Subcutaneous preadipocyte (primary cell): ENCODE results near the gene TMEM147. TPM values are rescaled to one million over a fixed set of nuclear protein-coding genes. Genes with fewer than 3 reads are reported as not detected.

Experiments
- total RNA-seq: library from RNA; depleted of rRNA; stranded (reverse); fragments of >200 nt; gene quantifications from 2 replicates; pipeline ENCODE4 v1.2.3, GENCODE V29; 2012

The TMEM147 gene
- total RNA-seq = 85.2 and 116 TPM in 2 replicates

GRCh38 chr19:35545001-35545854 is at the start of gene TMEM147:
Gene TMEM147, plus strand, starts transcription at chr19:35545626. Its CDS starts 114 bp downstream, at chr19:35545740.

GRCh38 chr19:35513628-35514281 is 31.7 kb upstream of the TMEM147 start, which contains the start of gene DMKN:
Gene DMKN, minus strand, starts transcription at chr19:35513649. Its CDS starts 174 bp downstream, at chr19:35513475.

GRCh38 chr19:35528218-35529038 is 17.0 kb upstream of the TMEM147 start, which contains the start of gene SBSN:
Gene SBSN, minus strand, starts transcription at chr19:35528311. Its CDS starts 30 bp downstream, at chr19:35528281.

GRCh38 chr19:35533201-35533821 is 12.1 kb upstream of the TMEM147 start, which contains the start of gene GAPDHS:
Gene GAPDHS, plus strand, starts transcription at chr19:35533456. Its CDS starts 72 bp downstream, at chr19:35533528.

GRCh38 chr19:35563207-35563829 is 17.9 kb downstream of the TMEM147 start, which contains the start of gene ATP4A:
Gene ATP4A, minus strand, starts transcription at chr19:35563658. Its CDS starts 29 bp downstream, at chr19:35563629.

GRCh38 chr19:35585848-35586247 is 40.4 kb downstream of the TMEM147 start, which contains the start of gene PMIS2:
Gene PMIS2, plus strand, starts transcription at chr19:35586173. Its CDS starts 87 bp downstream, at chr19:35586260.

Other genes with a start within 250 kb of the TMEM147 start
- 1.4 TPM in 1 of 2 replicates, not detected in the other for gene CD22, start 216.4 kb upstream of the TMEM147 start, total RNA-seq
- gene FFAR1, start 197.7 kb upstream of the TMEM147 start, total RNA-seq = not detected in 2 replicates
- gene FFAR3, start 187.2 kb upstream of the TMEM147 start, total RNA-seq = not detected in 2 replicates
- gene GPR42, start 174.6 kb upstream of the TMEM147 start, total RNA-seq = not detected in 2 replicates
- not detected in 2 replicates for gene FFAR2, start 97.4 kb upstream of the TMEM147 start, total RNA-seq
- not detected in 2 replicates for gene KRTDAP, start 55.2 kb upstream of the TMEM147 start, total RNA-seq
- gene DMKN, start 32.0 kb upstream of the TMEM147 start, total RNA-seq = 8.2 and 23.1 TPM in 2 replicates
- 4.3 and 13.6 TPM in 2 replicates for gene SBSN, start 17.3 kb upstream of the TMEM147 start, total RNA-seq
- under 0.01 TPM in 1 of 2 replicates, not detected in the other for gene GAPDHS, start 12.2 kb upstream of the TMEM147 start, total RNA-seq
- gene ATP4A, start 18.0 kb downstream of the TMEM147 start, total RNA-seq = not detected in 2 replicates
- gene PMIS2, start 40.5 kb downstream of the TMEM147 start, total RNA-seq = not detected in 2 replicates
- gene HAUS5, start 67.1 kb downstream of the TMEM147 start, total RNA-seq = 6.6 and 12.5 TPM in 2 replicates
- 42.0 and 43.0 TPM in 2 replicates for gene RBM42, start 83.4 kb downstream of the TMEM147 start, total RNA-seq
- gene ETV2, start 96.1 kb downstream of the TMEM147 start, total RNA-seq = 0.37 and 0.39 TPM in 2 replicates
- 156 and 265 TPM in 2 replicates for gene COX6B1, start 102.7 kb downstream of the TMEM147 start, total RNA-seq
- gene UPK1A, start 120.9 kb downstream of the TMEM147 start, total RNA-seq = not detected in 2 replicates
- gene ZBTB32, start 158.9 kb downstream of the TMEM147 start, total RNA-seq = not detected in 2 replicates
- gene KMT2B, start 172.4 kb downstream of the TMEM147 start, total RNA-seq = 7.3 and 7.8 TPM in 2 replicates
- gene IGFLR1, start 196.8 kb downstream of the TMEM147 start, total RNA-seq = 1.6 and 2.9 TPM in 2 replicates
- gene U2AF1L4, start 199.8 kb downstream of the TMEM147 start, total RNA-seq = 4.5 and 5.5 TPM in 2 replicates
- 12.5 and 14.7 TPM in 2 replicates for gene PSENEN, start 200.0 kb downstream of the TMEM147 start, total RNA-seq
- 14.3 and 16.2 TPM in 2 replicates for gene LIN37, start 202.9 kb downstream of the TMEM147 start, total RNA-seq
- gene HSPB6, start 211.4 kb downstream of the TMEM147 start, total RNA-seq = 21.3 and 48.9 TPM in 2 replicates
- gene PROSER3, start 212.6 kb downstream of the TMEM147 start, total RNA-seq = 7.7 and 12.7 TPM in 2 replicates
- gene ARHGAP33, start 229.9 kb downstream of the TMEM147 start, total RNA-seq = 5.9 and 6.3 TPM in 2 replicates